Esophagus mucosa (tissue), 1 donor: ENCODE measurements around the gene PDGFRA. TPM values are rescaled to one million over a fixed set of nuclear protein-coding genes. Genes with fewer than 3 reads are reported as not detected.
A peak's percentile ranks its signal among the peaks of the same experiment; 100 is the strongest.
"Not testable (repeated sequence)": the region's sequence is repeated elsewhere in the genome, so short reads cannot be mapped to it uniquely, and the experiment has no call there.

ENCODE experiments used
- ATAC-seq: fragments of 200-7000 bp; cut with Tn5 transposase; one replicate; pipeline ENCODE4 v1.9.1; 2020
- total RNA-seq: library from RNA; stranded (reverse); gene quantifications from one replicate; pipeline ENCODE4 v1.2.4, GENCODE V29; 2023
- donor health status: DM: yes; HTN: yes; CAD: no.

PDGFRA gene
- total RNA-seq, 1 donor from 2014 or later, result 11.6 TPM

- no peak for ATAC-seq
These were observed 92.0 kb downstream of the PDGFRA start for GRCh38 chr4:54320826-54321685.

- ATAC-seq, result peak; percentile 87
These were observed 93.8 kb downstream of the PDGFRA start for GRCh38 chr4:54322818-54323417.

GRCh38 chr4:54330896-54331295 lies 101.8 kb downstream of the PDGFRA start:
- no peak for ATAC-seq

GRCh38 chr4:54332542-54332941 lies 103.4 kb downstream of the PDGFRA start:
- no peak for ATAC-seq

GRCh38 chr4:54333657-54334056 lies 104.6 kb downstream of the PDGFRA start:
- no peak for ATAC-seq

GRCh38 chr4:54334769-54335168 lies 105.7 kb downstream of the PDGFRA start:
- ATAC-seq, result not testable (repeated sequence)

- no peak for ATAC-seq
These were observed 107.9 kb downstream of the PDGFRA start for GRCh38 chr4:54337009-54337408.

GRCh38 chr4:54342067-54342466 lies 113.0 kb downstream of the PDGFRA start:
- ATAC-seq, result peak; percentile 93

Other genes starting within 250 kb of the PDGFRA start
- 29.7 TPM for gene CHIC2, start 164.7 kb upstream of the PDGFRA start, total RNA-seq
- gene GSX2, start 129.1 kb upstream of the PDGFRA start, total RNA-seq, result not detected